MM.1S (cell line): Measurements from ENCODE around the gene TNN.

Experiments used
- DNase-seq: peaks from one replicate; pipeline ENCODE4 v3.0.0-alpha.2; 2015
- H2AFZ ChIP-seq: fragments of 300-600 bp; sonication (generic); 2 replicates; pipeline ENCODE4 v1.6.0; 2016; ENCODE audit warnings: antibody characterized with exemption, low read length
- H3F3A ChIP-seq: fragments of 300-600 bp; sonication (generic); 2 replicates; pipeline ENCODE4 v1.6.1; 2016; ENCODE audit warnings: mild to moderate bottlenecking, antibody characterized with exemption, low read length, moderate library complexity, mixed read lengths; ENCODE audit not compliant: insufficient read depth
- H3K27ac ChIP-seq: fragments of 300-600 bp; sonication (generic); 2 replicates; pipeline ENCODE4 v1.5.1; 2016; ENCODE audit warnings: mild to moderate bottlenecking, low read length
- H3K27me3 ChIP-seq: fragments of 300-600 bp; sonication (generic); replicated peaks from 2 replicates; pipeline ENCODE4 v1.6.0; 2016; ENCODE audit warnings: low read length; ENCODE audit not compliant: insufficient read depth
- H3K36me3 ChIP-seq: fragments of 300-600 bp; sonication (generic); replicated peaks from 2 replicates; pipeline ENCODE4 v1.6.1; 2016; ENCODE audit warnings: mild to moderate bottlenecking, low read length, mixed read lengths; ENCODE audit not compliant: insufficient read depth
- H3K4me1 ChIP-seq: fragments of 300-600 bp; sonication (generic); 2 replicates; pipeline ENCODE4 v1.6.1; 2016; ENCODE audit warnings: low read length, mixed read lengths
- H3K4me2 ChIP-seq: fragments of 300-600 bp; sonication (generic); 2 replicates; pipeline ENCODE4 v1.6.0; 2016; ENCODE audit warnings: low read depth, low read length
- H3K4me3 ChIP-seq: fragments of 300-600 bp; sonication (generic); 2 replicates; pipeline ENCODE4 v1.5.1; 2016; ENCODE audit warnings: low read length, mixed read lengths
- H3K79me2 ChIP-seq: fragments of 300-600 bp; sonication (generic); 2 replicates; pipeline ENCODE4 v1.6.1; 2016; ENCODE audit warnings: mixed run types, low read length, mixed read lengths
- H3K9ac ChIP-seq: fragments of 300-600 bp; sonication (generic); 2 replicates; pipeline ENCODE4 v1.6.1; 2016; ENCODE audit warnings: low read length, mixed read lengths
- H3K9me2 ChIP-seq: fragments of 300-600 bp; sonication (generic); replicated peaks from 2 replicates; pipeline ENCODE4 v1.6.1; 2016; ENCODE audit warnings: mild to moderate bottlenecking, low read length, mixed read lengths; ENCODE audit not compliant: insufficient read depth
- H3K9me3 ChIP-seq: fragments of 300-600 bp; sonication (generic); replicated peaks from 2 replicates; pipeline ENCODE4 v1.6.1; 2016; ENCODE audit warnings: mild to moderate bottlenecking, low read length, mixed read lengths; ENCODE audit not compliant: insufficient read depth
- H4K20me1 ChIP-seq: fragments of 300-600 bp; sonication (generic); 2 replicates; pipeline ENCODE4 v1.6.1; 2016; ENCODE audit warnings: mild to moderate bottlenecking, low read length, moderate library complexity, mixed read lengths; ENCODE audit not compliant: insufficient read depth
- CTCF ChIP-seq: fragments of 300-600 bp; sonication (generic); IDR thresholded peaks from 2 replicates; pipeline ENCODE4 v1.5.1; 2016; ENCODE audit warnings: antibody characterized with exemption, low read length, mixed read lengths
- EZH2 ChIP-seq: fragments of 300-600 bp; sonication (generic); optimal IDR thresholded peaks from 2 replicates; pipeline ENCODE3; 2017; ENCODE audit warnings: low read depth, mild to moderate bottlenecking, antibody characterized with exemption, low read length, mixed read lengths
- EZH2phosphoT487 ChIP-seq: fragments of 300-600 bp; sonication (generic); IDR thresholded peaks from 2 replicates; pipeline ENCODE4 v1.6.1; 2018; ENCODE audit warnings: antibody characterized with exemption, low read length

The TNN gene

GRCh38 chr1:175138579-175138978 lies 70.9 kb downstream of the TNN start:
- DNase-seq: no peak
- H3K27ac ChIP-seq: no peak overlapping the region
- H3K9me3 ChIP-seq: no peaks in the 10 kb centered on the region
- H3K36me3 ChIP-seq: no peaks in the 10 kb centered on the region
- no peaks in the 10 kb centered on the region for H3K27me3 ChIP-seq
- no peak overlapping the region for H3K4me2 ChIP-seq
- H3K4me3 ChIP-seq: no peak overlapping the region
- no peaks in the 10 kb centered on the region for H3K9me2 ChIP-seq
- no peaks in the 10 kb centered on the region for H3K79me2 ChIP-seq
- H3K4me1 ChIP-seq: peaks cover 19% of the 10 kb centered on the region
- no peak overlapping the region for H3K9ac ChIP-seq
- H4K20me1 ChIP-seq: no peaks in the 10 kb centered on the region
- TF ChIP-seq EZH2phosphoT487: no peak
- no peak overlapping the region for H2AFZ ChIP-seq
- H3F3A ChIP-seq: peaks cover 14% of the 10 kb centered on the region

GRCh38 chr1:175145899-175146528 lies 78.4 kb downstream of the TNN start:
- Histone ChIP-seq H3K4me2 (peak overlapping the region; percentile 21; the same call in 1 of the 2 replicates), H4K20me1 (no peaks in the 10 kb centered on the region), H3K27me3 (no peaks in the 10 kb centered on the region), H3K9me2 (no peaks in the 10 kb centered on the region), H3K9ac (no peak overlapping the region), H3K9me3 (no peaks in the 10 kb centered on the region), H2AFZ (no peak overlapping the region), H3F3A (peaks cover 14% of the 10 kb centered on the region), H3K4me1 (peaks cover 15% of the 10 kb centered on the region), H3K27ac (no peak overlapping the region), H3K4me3 (no peak overlapping the region), H3K79me2 (no peaks in the 10 kb centered on the region), H3K36me3 (no peaks in the 10 kb centered on the region)
- no peak for DNase-seq
- TF ChIP-seq EZH2: no peak
- TF ChIP-seq CTCF: no peak
- no peak for TF ChIP-seq EZH2phosphoT487

- H3K79me2 ChIP-seq: no peaks in the 10 kb centered on the region
- no peak for TF ChIP-seq EZH2
- TF ChIP-seq CTCF: peak; percentile 98
- TF ChIP-seq EZH2phosphoT487: no peak
- no peaks in the 10 kb centered on the region for H3K9me2 ChIP-seq
- no peaks in the 10 kb centered on the region for H4K20me1 ChIP-seq
- DNase-seq: peak; percentile 76
- no peaks in the 10 kb centered on the region for H3K9me3 ChIP-seq
- peaks cover 9% of the 10 kb centered on the region for H3K4me1 ChIP-seq
- H3K27me3 ChIP-seq: no peaks in the 10 kb centered on the region
- H3K36me3 ChIP-seq: no peaks in the 10 kb centered on the region
- H3F3A ChIP-seq: peaks cover 7% of the 10 kb centered on the region
- H3K4me2 ChIP-seq: peak overlapping the region; percentile 21; the same call in 1 of the 2 replicates
- no peak overlapping the region for H3K9ac ChIP-seq
- 0 out of 2 replicates have a peak overlapping the region, but pooled peaks have one; percentile 6 for H2AFZ ChIP-seq
- no peak overlapping the region for H3K4me3 ChIP-seq
- H3K27ac ChIP-seq: no peak overlapping the region
These were observed 79.0 kb downstream of the TNN start for GRCh38 chr1:175146529-175147213.

GRCh38 chr1:175147569-175147968 lies 79.9 kb downstream of the TNN start:
- H3K79me2 ChIP-seq: no peaks in the 10 kb centered on the region
- no peak overlapping the region for H3K4me2 ChIP-seq
- H2AFZ ChIP-seq: no peak overlapping the region

More at GRCh38 chr1:175147569-175147968, 79.9 kb downstream of the TNN start:
- H3K4me3 ChIP-seq: no peak overlapping the region
- H3K36me3 ChIP-seq: no peaks in the 10 kb centered on the region
- H3K27me3 ChIP-seq: no peaks in the 10 kb centered on the region
- H3K4me1 ChIP-seq: peaks cover 4% of the 10 kb centered on the region; the same call in 1 of the 2 replicates
- H3K27ac ChIP-seq: no peak overlapping the region
- H3K9me2 ChIP-seq: no peaks in the 10 kb centered on the region
- H4K20me1 ChIP-seq: no peaks in the 10 kb centered on the region
- no peaks in the 10 kb centered on the region for H3F3A ChIP-seq
- DNase-seq: no peak
- no peak overlapping the region for H3K9ac ChIP-seq
- TF ChIP-seq EZH2 (no peak), EZH2phosphoT487 (no peak), CTCF (no peak)
- H3K9me3 ChIP-seq: no peaks in the 10 kb centered on the region
